ENCODE results near the gene VEZT.
"Not testable (repeated sequence)": the region's sequence is repeated elsewhere in the genome, so short reads cannot be mapped to it uniquely, and the experiment has no call there.

Gene VEZT

GRCh38 chr12:95283371-95283770, 65.8 kb downstream of the VEZT start:
- Histone ChIP-seq H3K27ac (ENCODE audit: low read depth, low read length) (no peak overlapping the region), H3K27me3 (ENCODE audit: control insufficient read depth, insufficient read depth, low read length) (no peaks in the 10 kb centered on the region), H3K36me3 (ENCODE audit: control insufficient read depth, insufficient read depth, low read length) (peaks cover 59% of the 10 kb centered on the region), H3K4me1 (ENCODE audit: control insufficient read depth, insufficient read depth, low read length) (no peaks in the 10 kb centered on the region), H3K4me3 (ENCODE audit: low read depth, low read length) (no peak overlapping the region), H3K9ac (ENCODE audit: low read depth, low read length) (no peak overlapping the region), H3K9me3 (ENCODE audit: control insufficient read depth, insufficient read depth, low read length) (no peaks in the 10 kb centered on the region)

- Histone ChIP-seq H3K36me3 (ENCODE audit: control insufficient read depth, insufficient read depth, low read length) (peaks cover 75% of the 10 kb centered on the region), H3K4me1 (ENCODE audit: control insufficient read depth, insufficient read depth, low read length) (no peaks in the 10 kb centered on the region), H3K27me3 (ENCODE audit: control insufficient read depth, insufficient read depth, low read length) (no peaks in the 10 kb centered on the region)
Observed at GRCh38 chr12:95286713-95287112, 69.1 kb downstream of the VEZT start.

GRCh38 chr12:95291501-95291900, 73.9 kb downstream of the VEZT start:
- Histone ChIP-seq H3K36me3 (ENCODE audit: control insufficient read depth, insufficient read depth, low read length) (peaks cover 72% of the 10 kb centered on the region), H3K9me3 (ENCODE audit: control insufficient read depth, insufficient read depth, low read length) (no peaks in the 10 kb centered on the region), H3K27me3 (ENCODE audit: control insufficient read depth, insufficient read depth, low read length) (no peaks in the 10 kb centered on the region), H3K27ac (ENCODE audit: low read depth, low read length) (no peak overlapping the region), H3K4me1 (ENCODE audit: control insufficient read depth, insufficient read depth, low read length) (no peaks in the 10 kb centered on the region), H3K9ac (ENCODE audit: low read depth, low read length) (no peak overlapping the region), H3K4me3 (ENCODE audit: low read depth, low read length) (no peak overlapping the region)

More at GRCh38 chr12:95286713-95287112, 69.1 kb downstream of the VEZT start:
- Histone ChIP-seq H3K27ac (ENCODE audit: low read depth, low read length) (no peak overlapping the region), H3K9me3 (ENCODE audit: control insufficient read depth, insufficient read depth, low read length) (no peaks in the 10 kb centered on the region), H3K9ac (ENCODE audit: low read depth, low read length) (no peak overlapping the region), H3K4me3 (ENCODE audit: low read depth, low read length) (no peak overlapping the region)

- Histone ChIP-seq H3K4me1 (ENCODE audit: control insufficient read depth, insufficient read depth, low read length) (no peaks in the 10 kb centered on the region), H3K27me3 (ENCODE audit: control insufficient read depth, insufficient read depth, low read length) (no peaks in the 10 kb centered on the region), H3K4me3 (ENCODE audit: low read depth, low read length) (no peak overlapping the region), H3K27ac (ENCODE audit: low read depth, low read length) (no peak overlapping the region), H3K36me3 (ENCODE audit: control insufficient read depth, insufficient read depth, low read length) (peaks cover 82% of the 10 kb centered on the region), H3K9me3 (ENCODE audit: control insufficient read depth, insufficient read depth, low read length) (no peaks in the 10 kb centered on the region), H3K9ac (ENCODE audit: low read depth, low read length) (no peak overlapping the region)
Observed at GRCh38 chr12:95298916-95299315, 81.3 kb downstream of the VEZT start.

GRCh38 chr12:95300286-95300685, 82.7 kb downstream of the VEZT start:
- no peaks in the 10 kb centered on the region for H3K27me3 ChIP-seq (ENCODE audit: control insufficient read depth, insufficient read depth, low read length)
- H3K4me3 ChIP-seq (ENCODE audit: low read depth, low read length), result no peak overlapping the region
- H3K9me3 ChIP-seq (ENCODE audit: control insufficient read depth, insufficient read depth, low read length), result no peaks in the 10 kb centered on the region
- H3K27ac ChIP-seq (ENCODE audit: low read depth, low read length), result no peak overlapping the region
- H3K4me1 ChIP-seq (ENCODE audit: control insufficient read depth, insufficient read depth, low read length), result no peaks in the 10 kb centered on the region
- H3K9ac ChIP-seq (ENCODE audit: low read depth, low read length), result no peak overlapping the region
- peaks cover 75% of the 10 kb centered on the region for H3K36me3 ChIP-seq (ENCODE audit: control insufficient read depth, insufficient read depth, low read length)

- no peak overlapping the region for H3K4me3 ChIP-seq (ENCODE audit: low read depth, low read length)
- H3K4me1 ChIP-seq (ENCODE audit: control insufficient read depth, insufficient read depth, low read length), result no peaks in the 10 kb centered on the region
- H3K27me3 ChIP-seq (ENCODE audit: control insufficient read depth, insufficient read depth, low read length), result no peaks in the 10 kb centered on the region
- H3K9ac ChIP-seq (ENCODE audit: low read depth, low read length), result no peak overlapping the region
- H3K36me3 ChIP-seq (ENCODE audit: control insufficient read depth, insufficient read depth, low read length), result peaks cover 54% of the 10 kb centered on the region
- H3K27ac ChIP-seq (ENCODE audit: low read depth, low read length), result no peak overlapping the region
- H3K9me3 ChIP-seq (ENCODE audit: control insufficient read depth, insufficient read depth, low read length), result no peaks in the 10 kb centered on the region
Observed at GRCh38 chr12:95303476-95303875, 85.9 kb downstream of the VEZT start.

- no peaks in the 10 kb centered on the region for H3K27me3 ChIP-seq (ENCODE audit: control insufficient read depth, insufficient read depth, low read length)
- no peak overlapping the region for H3K9ac ChIP-seq (ENCODE audit: low read depth, low read length)
- no peaks in the 10 kb centered on the region for H3K9me3 ChIP-seq (ENCODE audit: control insufficient read depth, insufficient read depth, low read length)
- no peaks in the 10 kb centered on the region for H3K4me1 ChIP-seq (ENCODE audit: control insufficient read depth, insufficient read depth, low read length)
- no peak overlapping the region for H3K4me3 ChIP-seq (ENCODE audit: low read depth, low read length)
- no peak overlapping the region for H3K27ac ChIP-seq (ENCODE audit: low read depth, low read length)
- peaks cover 53% of the 10 kb centered on the region for H3K36me3 ChIP-seq (ENCODE audit: control insufficient read depth, insufficient read depth, low read length)
Observed at GRCh38 chr12:95304673-95305198, 87.1 kb downstream of the VEZT start.

- Histone ChIP-seq H3K4me1 (ENCODE audit: control insufficient read depth, insufficient read depth, low read length) (no peaks in the 10 kb centered on the region), H3K4me3 (ENCODE audit: low read depth, low read length) (no peak overlapping the region), H3K27ac (ENCODE audit: low read depth, low read length) (no peak overlapping the region), H3K9me3 (ENCODE audit: control insufficient read depth, insufficient read depth, low read length) (no peaks in the 10 kb centered on the region), H3K36me3 (ENCODE audit: control insufficient read depth, insufficient read depth, low read length) (peaks cover 26% of the 10 kb centered on the region), H3K9ac (ENCODE audit: low read depth, low read length) (no peak overlapping the region), H3K27me3 (ENCODE audit: control insufficient read depth, insufficient read depth, low read length) (no peaks in the 10 kb centered on the region)
Observed at GRCh38 chr12:95312656-95313055, 95.0 kb downstream of the VEZT start.

GRCh38 chr12:95314756-95315155, 97.1 kb downstream of the VEZT start:
- not testable (repeated sequence) for H3K4me1 ChIP-seq (ENCODE audit: control insufficient read depth, insufficient read depth, low read length); H3K36me3 ChIP-seq (ENCODE audit: control insufficient read depth, insufficient read depth, low read length); H3K27me3 ChIP-seq (ENCODE audit: control insufficient read depth, insufficient read depth, low read length); H3K9ac ChIP-seq (ENCODE audit: low read depth, low read length); H3K4me3 ChIP-seq (ENCODE audit: low read depth, low read length); H3K9me3 ChIP-seq (ENCODE audit: control insufficient read depth, insufficient read depth, low read length); H3K27ac ChIP-seq (ENCODE audit: low read depth, low read length)

GRCh38 chr12:95316798-95317197, 99.2 kb downstream of the VEZT start:
- Histone ChIP-seq H3K9ac (ENCODE audit: low read depth, low read length) (no peak overlapping the region), H3K4me1 (ENCODE audit: control insufficient read depth, insufficient read depth, low read length) (no peaks in the 10 kb centered on the region), H3K27ac (ENCODE audit: low read depth, low read length) (no peak overlapping the region), H3K27me3 (ENCODE audit: control insufficient read depth, insufficient read depth, low read length) (no peaks in the 10 kb centered on the region), H3K4me3 (ENCODE audit: low read depth, low read length) (no peak overlapping the region), H3K9me3 (ENCODE audit: control insufficient read depth, insufficient read depth, low read length) (no peaks in the 10 kb centered on the region), H3K36me3 (ENCODE audit: control insufficient read depth, insufficient read depth, low read length) (no peaks in the 10 kb centered on the region)

GRCh38 chr12:95318071-95318545, 100.5 kb downstream of the VEZT start:
- Histone ChIP-seq H3K9ac (ENCODE audit: low read depth, low read length) (no peak overlapping the region), H3K36me3 (ENCODE audit: control insufficient read depth, insufficient read depth, low read length) (no peaks in the 10 kb centered on the region), H3K9me3 (ENCODE audit: control insufficient read depth, insufficient read depth, low read length) (no peaks in the 10 kb centered on the region), H3K27me3 (ENCODE audit: control insufficient read depth, insufficient read depth, low read length) (no peaks in the 10 kb centered on the region), H3K4me3 (ENCODE audit: low read depth, low read length) (no peak overlapping the region), H3K27ac (ENCODE audit: low read depth, low read length) (peak overlapping the region; percentile 47), H3K4me1 (ENCODE audit: control insufficient read depth, insufficient read depth, low read length) (no peaks in the 10 kb centered on the region)

Measured in HUES48 (cell line).